IPS-NIHi7 (cell line): ENCODE measurements around the gene PAM16.
"Not testable (repeated sequence)": the region's sequence is repeated elsewhere in the genome, so short reads cannot be mapped to it uniquely, and the experiment has no call there.

ENCODE experiments used
- DNase-seq: peaks from one replicate; pipeline ENCODE4 v3.0.0; 2012; ENCODE audit warnings: mixed read lengths; ENCODE audit errors: extremely low spot score

The PAM16 gene

DNA sequence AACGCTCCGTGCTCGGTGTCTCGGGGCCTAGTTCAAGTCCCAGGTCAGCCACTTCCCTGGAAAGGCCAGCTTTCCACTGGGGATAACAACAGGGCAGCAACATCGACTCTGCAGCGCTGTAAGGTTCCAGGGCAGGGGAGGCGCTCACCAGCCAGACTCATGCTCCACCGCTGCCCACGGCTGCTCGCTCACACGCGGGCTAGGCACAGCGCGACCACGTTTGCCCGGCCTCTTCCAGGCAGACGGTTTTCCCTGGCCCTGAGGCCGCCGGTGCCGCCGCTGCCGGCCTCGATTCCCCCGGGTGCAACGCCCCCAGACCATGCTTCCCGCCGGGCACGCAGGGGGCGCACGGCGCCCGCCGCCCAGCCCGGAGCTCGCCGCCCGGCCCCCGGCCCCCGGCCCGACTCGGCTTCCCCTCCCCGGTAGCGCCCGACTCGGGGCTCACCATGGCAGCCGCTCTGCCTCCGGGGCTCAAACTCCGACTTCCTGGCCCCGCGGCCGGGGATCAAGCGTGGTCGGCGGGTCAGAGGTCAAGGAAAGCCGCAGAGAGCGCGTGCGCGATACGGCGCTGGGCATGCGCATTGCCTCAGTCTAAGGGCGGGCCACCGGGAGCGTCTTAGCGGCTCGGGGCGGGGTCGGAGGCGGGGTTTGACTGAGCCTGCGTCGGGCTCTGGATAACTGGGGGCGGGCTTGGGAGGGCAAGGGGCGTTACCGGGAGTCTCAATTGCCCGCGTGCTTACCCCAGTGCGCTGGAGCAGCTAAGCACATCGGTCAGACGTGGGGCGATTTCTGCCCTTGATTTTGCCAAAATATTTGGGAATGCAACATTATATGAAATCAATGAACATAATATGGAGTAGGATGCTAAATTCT lies at the start of gene PAM16:
TSS of gene PAM16 (minus strand) at position 535 of the 873 bp plus-strand sequence. CDS start at position 448, 87 bp downstream.
- DNase-seq = peak; percentile 98

- DNase-seq = no peak
These were observed 48.0 kb upstream of the PAM16 start for GRCh38 chr16:4399001-4399730.

GRCh38 chr16:4395055-4395726 lies 44.1 kb upstream of the PAM16 start:
- no peak for DNase-seq

DNA sequence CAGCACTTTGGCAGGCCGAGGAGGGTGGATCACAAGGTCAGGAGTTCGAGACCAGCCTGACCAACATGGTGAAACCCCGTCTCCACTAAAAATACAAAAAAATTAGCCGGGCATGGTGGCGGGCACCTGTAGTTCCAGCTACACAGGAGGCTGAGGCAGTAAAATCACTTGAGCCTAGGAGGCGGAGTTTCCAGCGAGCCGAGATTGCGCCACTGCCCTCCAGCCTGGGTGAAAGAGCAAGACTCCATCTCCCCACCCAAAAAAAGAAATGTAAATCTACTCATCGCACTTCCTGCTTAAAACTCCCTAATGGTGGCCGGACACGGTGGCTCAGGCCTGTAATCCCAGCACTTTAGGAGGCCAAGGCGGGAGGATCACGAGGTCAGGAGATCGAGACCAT lies 42.7 kb upstream of the PAM16 start:
- DNase-seq = not testable (repeated sequence)

GRCh38 chr16:4393240-4393600 lies 42.1 kb upstream of the PAM16 start:
- no peak for DNase-seq

- peak; percentile 89 for DNase-seq
These were observed 41.5 kb upstream of the PAM16 start for GRCh38 chr16:4392382-4393239.

DNA sequence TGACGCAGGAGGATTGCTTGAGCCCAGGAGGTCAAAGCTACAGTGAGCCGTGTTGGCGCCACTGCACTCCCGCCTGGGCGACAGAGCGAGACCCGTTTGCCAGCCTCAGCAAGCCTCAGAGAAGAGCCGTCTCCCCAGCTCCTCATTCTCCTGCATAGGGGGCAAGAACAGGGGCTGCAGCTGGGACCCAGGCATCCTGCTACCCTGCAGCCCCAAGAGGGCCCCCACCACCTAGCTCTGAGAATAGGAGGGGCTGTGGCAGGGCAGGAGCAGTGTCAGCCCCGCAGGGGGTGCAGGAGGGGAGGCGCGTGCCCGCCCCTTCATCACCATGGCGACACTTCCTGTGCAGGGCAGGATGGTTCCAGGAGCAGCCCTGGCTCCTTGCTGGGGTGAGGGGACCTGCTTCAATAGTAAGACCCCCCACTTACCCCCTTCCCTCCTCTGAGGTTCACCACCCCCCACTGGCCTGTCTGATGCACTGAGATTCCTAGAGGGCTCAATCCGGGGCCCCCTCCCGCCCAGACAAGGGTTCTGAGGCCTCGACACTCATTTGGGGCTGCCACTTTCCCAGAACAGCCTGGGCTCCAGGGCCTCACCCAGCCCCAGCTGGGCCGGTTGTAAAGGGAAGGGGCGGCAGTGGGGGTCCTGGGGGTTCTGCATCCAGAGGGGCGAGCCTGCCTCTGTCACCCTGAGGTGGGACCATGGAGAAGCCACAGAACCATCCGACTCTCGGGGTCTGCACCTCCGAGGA lies 40.7 kb upstream of the PAM16 start:
- DNase-seq = peak; percentile 83

- peak; percentile 66 for DNase-seq
These were observed 39.4 kb upstream of the PAM16 start for GRCh38 chr16:4390266-4391260.

DNA sequence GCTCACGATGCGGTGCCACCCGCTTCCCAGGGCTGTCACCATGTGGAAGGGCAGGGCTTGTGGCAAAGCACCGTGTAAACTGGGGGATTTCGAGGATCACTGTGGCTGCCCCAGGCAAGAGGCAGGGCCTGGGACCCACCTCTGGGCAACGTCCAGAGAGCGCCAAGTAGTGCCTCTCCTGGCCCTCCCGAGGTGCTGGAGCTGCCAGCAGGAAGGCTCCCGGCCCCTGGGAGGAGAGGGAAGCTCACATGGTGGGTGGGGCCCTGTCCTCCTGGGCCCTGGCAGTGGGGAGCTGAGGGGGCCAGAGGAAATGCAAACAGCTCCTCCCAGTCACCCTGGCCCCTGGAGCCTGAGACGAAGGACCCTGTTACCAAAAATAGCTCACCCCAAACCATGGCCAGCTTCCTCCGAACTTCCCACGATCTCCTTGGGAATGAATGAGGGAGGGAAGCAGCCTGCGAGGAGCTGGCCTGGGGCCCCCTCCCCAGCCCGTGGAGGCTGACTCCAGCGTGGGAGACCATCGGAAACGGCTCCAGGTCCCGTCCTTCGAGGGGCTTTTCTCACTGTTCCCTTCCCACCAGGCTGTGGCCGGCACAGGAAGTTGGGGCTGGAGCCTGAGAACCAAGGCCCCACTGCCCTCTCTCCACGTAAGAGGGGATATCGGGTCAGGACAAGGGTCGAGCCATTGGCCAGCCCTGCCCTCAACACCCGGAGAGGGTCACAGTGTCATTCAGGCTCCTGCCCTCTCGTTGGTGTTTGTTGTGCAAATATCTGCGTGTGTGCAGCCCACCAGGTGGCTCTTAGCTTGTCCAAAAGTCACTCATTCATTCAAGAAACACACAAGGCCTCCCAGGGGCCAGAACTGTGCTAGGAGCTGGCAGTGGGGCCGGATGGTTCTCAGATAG lies 38.2 kb upstream of the PAM16 start:
- no peak for DNase-seq

- DNase-seq = no peak
These were observed 37.3 kb upstream of the PAM16 start for GRCh38 chr16:4388271-4389021.

GRCh38 chr16:4387781-4388180 lies 36.7 kb upstream of the PAM16 start:
- DNase-seq = no peak

DNA sequence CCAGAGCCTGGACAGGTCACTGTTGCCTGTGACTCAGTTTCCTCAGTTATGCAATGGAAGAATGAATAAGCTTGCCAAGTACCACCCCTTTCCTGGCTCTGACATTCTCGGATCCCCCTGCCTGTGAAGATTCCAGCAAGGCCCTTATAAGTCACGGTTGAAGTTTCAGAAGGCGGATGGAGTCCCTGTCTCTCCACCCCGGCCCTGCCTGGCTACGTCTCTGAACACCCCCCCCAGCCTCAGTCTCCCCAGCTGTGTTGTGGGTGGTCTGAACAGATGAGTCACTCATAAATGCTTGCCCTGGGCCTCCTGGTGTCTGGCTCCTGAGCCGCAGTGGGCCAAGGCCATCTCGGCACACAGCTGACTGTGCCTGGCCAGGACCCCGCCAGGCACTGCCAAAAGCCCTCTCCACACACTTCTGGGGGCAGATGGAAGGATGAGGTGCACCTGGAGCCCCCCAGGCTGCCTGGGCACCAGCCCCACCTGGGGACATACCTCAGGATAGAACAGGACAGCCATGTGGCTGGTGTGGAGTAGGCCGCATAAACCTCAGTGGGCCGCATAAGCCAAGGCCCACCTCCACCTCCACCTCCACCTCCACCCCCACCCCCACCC lies 35.9 kb upstream of the PAM16 start:
- no peak for DNase-seq

GRCh38 chr16:4386451-4386805 lies 35.3 kb upstream of the PAM16 start:
- no peak for DNase-seq

DNA sequence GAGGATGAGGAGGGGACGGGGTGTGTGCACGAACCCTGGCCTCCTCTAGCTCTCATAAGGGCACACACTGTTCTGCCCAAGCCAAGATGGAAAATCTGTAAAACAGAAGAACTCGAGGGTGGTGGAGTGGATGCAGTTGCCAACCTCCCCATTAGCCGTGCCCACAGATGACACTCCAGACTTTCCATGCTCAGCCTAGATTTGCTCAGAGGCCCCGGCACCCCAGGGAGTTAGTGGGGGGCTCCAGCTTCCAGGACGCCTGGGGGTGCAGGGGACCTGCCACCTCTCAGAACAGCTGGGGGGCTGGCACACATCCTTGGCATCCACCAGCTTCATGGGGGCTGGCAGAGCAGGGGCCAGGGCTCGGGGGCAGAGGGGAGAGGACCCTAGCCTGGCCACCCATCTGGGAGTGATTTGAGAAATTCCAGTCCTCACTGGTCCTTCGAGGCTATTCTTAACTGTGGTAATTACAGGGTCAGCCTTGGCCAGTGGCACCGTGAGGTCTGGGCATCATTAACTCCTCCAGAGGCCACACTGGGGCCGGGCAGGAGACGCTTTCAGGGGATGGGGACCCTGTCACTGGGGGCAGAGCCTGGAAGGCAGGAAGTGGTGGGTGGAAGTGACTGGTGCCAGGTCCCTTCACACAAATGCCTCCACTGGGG lies 34.8 kb upstream of the PAM16 start:
- no peak for DNase-seq

DNA sequence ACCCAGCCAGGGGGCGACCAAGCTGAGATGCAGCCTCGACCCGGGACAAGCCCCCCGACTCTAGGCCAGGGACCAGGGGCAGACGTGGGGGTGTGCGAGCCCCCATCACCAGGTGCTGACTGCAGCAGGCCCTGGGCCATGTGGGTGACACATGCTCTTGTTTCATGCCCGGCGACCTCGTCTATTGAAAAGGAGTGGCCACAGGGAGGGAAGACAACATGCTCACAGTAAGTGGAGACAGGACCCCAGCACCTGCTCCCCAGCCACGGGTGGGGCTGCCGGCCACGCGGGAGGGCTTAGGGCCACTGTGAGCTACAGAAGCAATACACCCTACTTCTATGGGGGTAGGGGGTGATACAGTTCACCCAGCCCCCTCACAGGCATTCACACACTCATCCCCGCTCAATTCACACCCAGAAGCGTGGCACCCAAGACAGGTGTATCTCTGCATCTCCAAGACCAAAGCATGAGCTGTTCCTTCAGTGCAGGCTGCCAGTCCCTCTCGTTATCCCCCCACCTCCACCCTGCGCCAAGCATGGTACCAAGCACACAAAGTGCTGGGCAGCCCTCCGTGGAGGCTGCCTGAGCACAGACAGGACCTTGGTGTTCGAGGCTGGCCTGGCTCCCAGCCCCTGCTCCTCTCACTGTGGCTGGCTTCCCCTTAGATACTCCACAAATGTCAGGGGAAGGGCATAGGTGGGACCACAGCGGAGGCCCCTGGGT lies 34.1 kb upstream of the PAM16 start:
- no peak for DNase-seq

GRCh38 chr16:4384509-4384942 lies 33.4 kb upstream of the PAM16 start:
- DNase-seq = no peak
